Measurements from ENCODE around the gene ACTR3C.

ACTR3C gene

DNA sequence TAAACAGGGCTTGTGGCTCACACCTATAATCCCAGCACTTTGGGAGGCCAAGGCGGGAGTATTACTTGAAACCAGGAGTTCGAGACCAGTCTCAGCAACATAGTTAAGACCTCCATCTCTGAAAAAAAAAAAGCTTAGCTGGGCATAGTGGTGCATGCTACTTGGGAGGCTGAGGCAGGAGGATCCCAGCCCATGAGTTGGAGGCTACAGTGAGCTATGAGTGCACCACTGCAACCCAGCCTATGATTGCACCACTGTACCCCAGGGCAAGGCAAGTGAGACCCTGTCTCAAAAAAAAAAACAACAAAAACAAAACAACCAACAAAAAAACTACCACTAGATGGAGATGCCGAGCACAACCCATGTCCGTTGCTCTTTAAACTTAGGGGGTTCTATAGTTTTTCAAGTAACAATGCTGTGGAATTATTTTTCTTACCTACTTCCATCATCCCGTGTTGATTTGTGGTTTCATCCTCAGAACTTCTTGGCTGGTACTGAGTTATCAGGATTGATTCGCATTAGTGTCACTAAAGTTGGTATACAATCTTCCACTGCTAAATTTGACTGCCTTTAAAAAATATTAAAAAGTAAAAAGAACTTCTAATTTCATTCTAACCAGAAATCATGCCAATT, 33.0 kb upstream of the ACTR3C start:
- no peaks in the 10 kb centered on the region for H3K79me2 ChIP-seq (ENCODE audit: insufficient read depth, low read length)
- no peaks in the 10 kb centered on the region for H3F3A ChIP-seq (ENCODE audit: insufficient read depth)
- no peaks in the 10 kb centered on the region for H3K9me2 ChIP-seq (replicated peaks; ENCODE audit: insufficient read depth, low read length)
- H3K27ac ChIP-seq (ENCODE audit: low read depth, low read length), result no peak overlapping the region
- no peak overlapping the region for H2AFZ ChIP-seq (ENCODE audit: low read depth, low read length, severe bottlenecking)
- no peaks in the 10 kb centered on the region for H4K20me1 ChIP-seq (ENCODE audit: low read depth, low read length)
- no peaks in the 10 kb centered on the region for H3K36me3 ChIP-seq (ENCODE audit: low read length)
- H3K9me3 ChIP-seq (ENCODE audit: insufficient read depth, low read length), result no peaks in the 10 kb centered on the region
- no peak overlapping the region for H3K4me2 ChIP-seq (ENCODE audit: low read depth, low read length, poor library complexity, severe bottlenecking)
- no peak overlapping the region for H3K4me3 ChIP-seq (ENCODE audit: insufficient read depth, low read length, poor library complexity, severe bottlenecking)
- H3K27me3 ChIP-seq (ENCODE audit: low read length), result 0 out of 2 replicates have a peak, but pooled peaks cover 3% of the 10 kb centered on the region
- TF ChIP-seq EZH2phosphoT487 (conservative IDR thresholded peaks at IDR 0.05; ENCODE audit: low read length), result no peak
- TF ChIP-seq, protein P1, sequence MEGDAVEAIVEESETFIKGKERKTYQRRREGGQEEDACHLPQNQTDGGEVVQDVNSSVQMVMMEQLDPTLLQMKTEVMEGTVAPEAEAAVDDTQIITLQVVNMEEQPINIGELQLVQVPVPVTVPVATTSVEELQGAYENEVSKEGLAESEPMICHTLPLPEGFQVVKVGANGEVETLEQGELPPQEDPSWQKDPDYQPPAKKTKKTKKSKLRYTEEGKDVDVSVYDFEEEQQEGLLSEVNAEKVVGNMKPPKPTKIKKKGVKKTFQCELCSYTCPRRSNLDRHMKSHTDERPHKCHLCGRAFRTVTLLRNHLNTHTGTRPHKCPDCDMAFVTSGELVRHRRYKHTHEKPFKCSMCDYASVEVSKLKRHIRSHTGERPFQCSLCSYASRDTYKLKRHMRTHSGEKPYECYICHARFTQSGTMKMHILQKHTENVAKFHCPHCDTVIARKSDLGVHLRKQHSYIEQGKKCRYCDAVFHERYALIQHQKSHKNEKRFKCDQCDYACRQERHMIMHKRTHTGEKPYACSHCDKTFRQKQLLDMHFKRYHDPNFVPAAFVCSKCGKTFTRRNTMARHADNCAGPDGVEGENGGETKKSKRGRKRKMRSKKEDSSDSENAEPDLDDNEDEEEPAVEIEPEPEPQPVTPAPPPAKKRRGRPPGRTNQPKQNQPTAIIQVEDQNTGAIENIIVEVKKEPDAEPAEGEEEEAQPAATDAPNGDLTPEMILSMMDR (IDR thresholded peaks at IDR 0.05; ENCODE audit: insufficient read depth, low read length, poor library complexity, severe bottlenecking), result peak; percentile 71
- no peak overlapping the region for H3K9ac ChIP-seq (ENCODE audit: low read length)

DNA sequence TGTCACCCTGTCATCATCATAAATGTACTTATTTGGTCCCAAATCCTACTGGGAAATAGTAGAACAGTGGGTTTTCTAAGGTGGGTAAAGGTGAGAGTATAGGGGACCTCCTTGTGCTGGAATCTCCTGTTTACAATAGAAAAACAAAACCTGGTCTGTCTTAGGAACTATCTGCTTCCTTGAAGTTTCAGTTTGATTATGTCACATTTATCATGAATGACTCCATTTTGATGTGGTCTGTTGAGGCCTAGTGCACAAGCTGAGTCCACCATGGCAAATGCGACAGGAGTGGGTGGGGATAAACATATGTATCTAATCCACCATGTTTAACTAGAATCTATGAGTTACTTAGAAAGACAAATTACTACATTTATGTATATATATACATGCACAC, 32.3 kb upstream of the ACTR3C start:
- Histone ChIP-seq H3K9me2 (replicated peaks; ENCODE audit: insufficient read depth, low read length) (no peaks in the 10 kb centered on the region), H3K9me3 (ENCODE audit: insufficient read depth, low read length) (no peaks in the 10 kb centered on the region), H3F3A (ENCODE audit: insufficient read depth) (no peaks in the 10 kb centered on the region), H3K79me2 (ENCODE audit: insufficient read depth, low read length) (no peaks in the 10 kb centered on the region), H2AFZ (ENCODE audit: low read depth, low read length, severe bottlenecking) (no peak overlapping the region), H3K27ac (ENCODE audit: low read depth, low read length) (no peak overlapping the region), H3K4me2 (ENCODE audit: low read depth, low read length, poor library complexity, severe bottlenecking) (no peak overlapping the region), H4K20me1 (ENCODE audit: low read depth, low read length) (no peaks in the 10 kb centered on the region), H3K27me3 (ENCODE audit: low read length) (0 out of 2 replicates have a peak, but pooled peaks cover 3% of the 10 kb centered on the region), H3K4me3 (ENCODE audit: insufficient read depth, low read length, poor library complexity, severe bottlenecking) (no peak overlapping the region), H3K36me3 (ENCODE audit: low read length) (no peaks in the 10 kb centered on the region), H3K9ac (ENCODE audit: low read length) (no peak overlapping the region)
- TF ChIP-seq EZH2phosphoT487 (conservative IDR thresholded peaks at IDR 0.05; ENCODE audit: low read length), result no peak
- TF ChIP-seq, protein P1 (IDR thresholded peaks at IDR 0.05; ENCODE audit: insufficient read depth, low read length, poor library complexity, severe bottlenecking), result no peak

GRCh38 chr7:150351587-150352194, 28.3 kb upstream of the ACTR3C start:
- H2AFZ ChIP-seq (ENCODE audit: low read depth, low read length, severe bottlenecking), result no peak overlapping the region
- H3K4me2 ChIP-seq (ENCODE audit: low read depth, low read length, poor library complexity, severe bottlenecking), result no peak overlapping the region
- no peak overlapping the region for H3K9ac ChIP-seq (ENCODE audit: low read length)

More at GRCh38 chr7:150351587-150352194, 28.3 kb upstream of the ACTR3C start:
- no peak overlapping the region for H3K4me3 ChIP-seq (ENCODE audit: insufficient read depth, low read length, poor library complexity, severe bottlenecking)
- H3K27me3 ChIP-seq (ENCODE audit: low read length), result no peaks in the 10 kb centered on the region
- no peaks in the 10 kb centered on the region for H3K79me2 ChIP-seq (ENCODE audit: insufficient read depth, low read length)
- no peak overlapping the region for H3K27ac ChIP-seq (ENCODE audit: low read depth, low read length)
- no peaks in the 10 kb centered on the region for H4K20me1 ChIP-seq (ENCODE audit: low read depth, low read length)
- H3K9me2 ChIP-seq (replicated peaks; ENCODE audit: insufficient read depth, low read length), result no peaks in the 10 kb centered on the region
- no peaks in the 10 kb centered on the region for H3K9me3 ChIP-seq (ENCODE audit: insufficient read depth, low read length)
- H3F3A ChIP-seq (ENCODE audit: insufficient read depth), result no peaks in the 10 kb centered on the region
- no peak for TF ChIP-seq EZH2phosphoT487 (conservative IDR thresholded peaks at IDR 0.05; ENCODE audit: low read length)
- TF ChIP-seq, protein P1 (IDR thresholded peaks at IDR 0.05; ENCODE audit: insufficient read depth, low read length, poor library complexity, severe bottlenecking), result no peak
- no peaks in the 10 kb centered on the region for H3K36me3 ChIP-seq (ENCODE audit: low read length)

Data from SU-DHL-6 (cell line).